Measurements from ENCODE around the gene UBR4. TPM values are rescaled to one million over a fixed set of nuclear protein-coding genes. Genes with fewer than 3 reads are reported as not detected.

The UBR4 gene
- total RNA-seq, 1 experiment from 2014 or later: 107 TPM

GRCh38 chr1:19222979-19223824, 13.1 kb upstream of the UBR4 start:
- H2AFZ ChIP-seq (ENCODE audit: low read depth, low read length, poor library complexity, severe bottlenecking): no peak overlapping the region
- ChIA-PET CTCF (no interaction called here), POLR2A (no interaction called here), RAD21 (ENCODE audit: low non-redundant PET in 1 of 2, low total read pairs in 2 of 2, uncharacterized antibody in 2 of 2, unreplicated experiment in 2 of 2) (no interaction called here)
- ATAC-seq (no peak), DNase-seq (ENCODE audit: low read depth, low spot score) (no peak)
- H3K9ac ChIP-seq (ENCODE audit: low read length): no peak overlapping the region
- H3K4me2 ChIP-seq (ENCODE audit: low read length): no peak overlapping the region
- peaks cover 43 to 71% of the 10 kb centered on the region in 2 experiments for H3K36me3 ChIP-seq (ENCODE audit: control insufficient read depth in 1 of 2, insufficient read depth in 2 of 2, low read length in 2 of 2)
- H3K9me2 ChIP-seq (ENCODE audit: insufficient read depth): no peaks in the 10 kb centered on the region
- H3K27me3 ChIP-seq (ENCODE audit: insufficient read depth, low read length): no peaks in the 10 kb centered on the region
- H3K4me1 ChIP-seq (ENCODE audit: control insufficient read depth in 1 of 2, insufficient read depth in 2 of 2, low read length in 2 of 2): no peaks in the 10 kb centered on the region
- no peak overlapping the region for H3K4me3 ChIP-seq (replicated peaks in 1 of 2; ENCODE audit: low read depth in 1 of 2, low read length in 2 of 2)
- no peaks in the 10 kb centered on the region for H4K20me1 ChIP-seq (ENCODE audit: insufficient read depth)
- TF ChIP-seq EZH2phosphoT487 (IDR thresholded peaks at IDR 0.05; ENCODE audit: borderline replicate concordance): no peak
- TF ChIP-seq POLR2AphosphoS5 (IDR thresholded peaks at IDR 0.05; ENCODE audit: low read depth, low read length): no peak
- TF ChIP-seq ELF1 (IDR thresholded peaks at IDR 0.05; ENCODE audit: borderline replicate concordance, low read depth): no peak
- TF ChIP-seq, protein P1, sequence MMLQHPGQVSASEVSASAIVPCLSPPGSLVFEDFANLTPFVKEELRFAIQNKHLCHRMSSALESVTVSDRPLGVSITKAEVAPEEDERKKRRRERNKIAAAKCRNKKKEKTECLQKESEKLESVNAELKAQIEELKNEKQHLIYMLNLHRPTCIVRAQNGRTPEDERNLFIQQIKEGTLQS (IDR thresholded peaks at IDR 0.05): no peak
- TF ChIP-seq, protein P2, sequence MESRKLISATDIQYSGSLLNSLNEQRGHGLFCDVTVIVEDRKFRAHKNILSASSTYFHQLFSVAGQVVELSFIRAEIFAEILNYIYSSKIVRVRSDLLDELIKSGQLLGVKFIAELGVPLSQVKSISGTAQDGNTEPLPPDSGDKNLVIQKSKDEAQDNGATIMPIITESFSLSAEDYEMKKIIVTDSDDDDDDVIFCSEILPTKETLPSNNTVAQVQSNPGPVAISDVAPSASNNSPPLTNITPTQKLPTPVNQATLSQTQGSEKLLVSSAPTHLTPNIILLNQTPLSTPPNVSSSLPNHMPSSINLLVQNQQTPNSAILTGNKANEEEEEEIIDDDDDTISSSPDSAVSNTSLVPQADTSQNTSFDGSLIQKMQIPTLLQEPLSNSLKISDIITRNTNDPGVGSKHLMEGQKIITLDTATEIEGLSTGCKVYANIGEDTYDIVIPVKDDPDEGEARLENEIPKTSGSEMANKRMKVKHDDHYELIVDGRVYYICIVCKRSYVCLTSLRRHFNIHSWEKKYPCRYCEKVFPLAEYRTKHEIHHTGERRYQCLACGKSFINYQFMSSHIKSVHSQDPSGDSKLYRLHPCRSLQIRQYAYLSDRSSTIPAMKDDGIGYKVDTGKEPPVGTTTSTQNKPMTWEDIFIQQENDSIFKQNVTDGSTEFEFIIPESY (IDR thresholded peaks at IDR 0.05; ENCODE audit: extremely low read depth, insufficient replicate concordance, low read length): no peak
- TF ChIP-seq SIN3A (IDR thresholded peaks at IDR 0.05; ENCODE audit: low read depth): no peak
- TF ChIP-seq SP1 (IDR thresholded peaks at IDR 0.05; ENCODE audit: low read depth): no peak
- no peak for TF ChIP-seq CTCF (IDR thresholded peaks at IDR 0.05 in 2 of 3, conservative IDR thresholded peaks at IDR 0.05 in 1 of 3; ENCODE audit: borderline replicate concordance in 1 of 3, insufficient read depth in 1 of 3, low read depth in 2 of 3, low read length in 2 of 3)
- no peak for TF ChIP-seq EGR1 (IDR thresholded peaks at IDR 0.05; ENCODE audit: low read depth)
- TF ChIP-seq YY1 (IDR thresholded peaks at IDR 0.05; ENCODE audit: extremely low read depth, insufficient replicate concordance, low read depth, low read length): no peak
- TF ChIP-seq JUND (IDR thresholded peaks at IDR 0.05): no peak
- TF ChIP-seq, protein P3, sequence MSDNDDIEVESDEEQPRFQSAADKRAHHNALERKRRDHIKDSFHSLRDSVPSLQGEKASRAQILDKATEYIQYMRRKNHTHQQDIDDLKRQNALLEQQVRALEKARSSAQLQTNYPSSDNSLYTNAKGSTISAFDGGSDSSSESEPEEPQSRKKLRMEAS (IDR thresholded peaks at IDR 0.05): no peak
- no peak for TF ChIP-seq TCF7L2 (IDR thresholded peaks at IDR 0.05; ENCODE audit: borderline replicate concordance, extremely low read depth, insufficient read depth, insufficient read length)
- TF ChIP-seq ZFX (IDR thresholded peaks at IDR 0.05): no peak
- no peak for TF ChIP-seq ZNF274 (IDR thresholded peaks at IDR 0.05; ENCODE audit: low read depth, low read length)
- TF ChIP-seq FOSL1 (IDR thresholded peaks at IDR 0.05; ENCODE audit: low read depth): no peak
- no peak overlapping the region for H3K27ac ChIP-seq (ENCODE audit: low read depth, low read length)
- no peaks in the 10 kb centered on the region for H3K9me3 ChIP-seq (ENCODE audit: control insufficient read depth in 1 of 2, insufficient read depth in 1 of 2, low read depth in 1 of 2, low read length in 2 of 2)
- BruUV-seq (replicated peaks): no TSS peak
- H3K79me2 ChIP-seq (ENCODE audit: insufficient read depth, low read length): peaks cover 4% of the 10 kb centered on the region; the same call in 1 of the 2 replicates
- intact Hi-C loops (cut with micrococcal nuclease): no loop called here

Measured in HCT116 (cell line).